Measurements from ENCODE around the gene CD82. TPM values are rescaled to one million over a fixed set of nuclear protein-coding genes. Genes with fewer than 3 reads are reported as not detected.

CD82 gene
- polyA plus RNA-seq, 1 of the 3 experiments (the other 2 are of a cell fraction), result 39.2 TPM

GRCh38 chr11:44516688-44517507 lies 48.6 kb upstream of the CD82 start:
- H3K9ac ChIP-seq, result no peak overlapping the region
- CTCF ChIA-PET, result interaction anchor here (0.8 to 1.5 kb wide), 3 partner anchors 100 to 230 kb away, joined by 3 to 5 read pairs (median 3); no protein-coding TSS in a partner anchor
- H3K9me3 ChIP-seq, result no peaks in the 10 kb centered on the region
- H3K4me1 ChIP-seq (ENCODE audit: control insufficient read depth in 1 of 2, insufficient read depth in 2 of 2, low read depth in 1 of 2, low read length in 1 of 2), result peaks cover 0 to 9% of the 10 kb centered on the region in 2 experiments; a peak in 1 of 4 replicates
- POLR2A ChIA-PET, result no interaction called here
- TF ChIP-seq FOXM1 (IDR thresholded peaks at IDR 0.05; ENCODE audit: low read depth) (no peak), FOSL2 (IDR thresholded peaks at IDR 0.05; ENCODE audit: borderline replicate concordance, low read depth) (no peak), MXI1 (IDR thresholded peaks at IDR 0.05; ENCODE audit: low read depth, low read length) (no peak), RAD21 (IDR thresholded peaks at IDR 0.05; ENCODE audit: low read length) (no peak), TCF12 (IDR thresholded peaks at IDR 0.05) (no peak), MEF2A (IDR thresholded peaks at IDR 0.05; ENCODE audit: borderline replicate concordance, low read depth) (no peak), FOXJ3 (CRISPR knock-in tag; IDR thresholded peaks at IDR 0.05) (no peak)
- TF ChIP-seq, protein P1, sequence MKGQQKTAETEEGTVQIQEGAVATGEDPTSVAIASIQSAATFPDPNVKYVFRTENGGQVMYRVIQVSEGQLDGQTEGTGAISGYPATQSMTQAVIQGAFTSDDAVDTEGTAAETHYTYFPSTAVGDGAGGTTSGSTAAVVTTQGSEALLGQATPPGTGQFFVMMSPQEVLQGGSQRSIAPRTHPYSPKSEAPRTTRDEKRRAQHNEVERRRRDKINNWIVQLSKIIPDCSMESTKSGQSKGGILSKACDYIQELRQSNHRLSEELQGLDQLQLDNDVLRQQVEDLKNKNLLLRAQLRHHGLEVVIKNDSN (IDR thresholded peaks at IDR 0.05; ENCODE audit: borderline replicate concordance, low read depth), result no peak
- TF ChIP-seq, protein P2, sequence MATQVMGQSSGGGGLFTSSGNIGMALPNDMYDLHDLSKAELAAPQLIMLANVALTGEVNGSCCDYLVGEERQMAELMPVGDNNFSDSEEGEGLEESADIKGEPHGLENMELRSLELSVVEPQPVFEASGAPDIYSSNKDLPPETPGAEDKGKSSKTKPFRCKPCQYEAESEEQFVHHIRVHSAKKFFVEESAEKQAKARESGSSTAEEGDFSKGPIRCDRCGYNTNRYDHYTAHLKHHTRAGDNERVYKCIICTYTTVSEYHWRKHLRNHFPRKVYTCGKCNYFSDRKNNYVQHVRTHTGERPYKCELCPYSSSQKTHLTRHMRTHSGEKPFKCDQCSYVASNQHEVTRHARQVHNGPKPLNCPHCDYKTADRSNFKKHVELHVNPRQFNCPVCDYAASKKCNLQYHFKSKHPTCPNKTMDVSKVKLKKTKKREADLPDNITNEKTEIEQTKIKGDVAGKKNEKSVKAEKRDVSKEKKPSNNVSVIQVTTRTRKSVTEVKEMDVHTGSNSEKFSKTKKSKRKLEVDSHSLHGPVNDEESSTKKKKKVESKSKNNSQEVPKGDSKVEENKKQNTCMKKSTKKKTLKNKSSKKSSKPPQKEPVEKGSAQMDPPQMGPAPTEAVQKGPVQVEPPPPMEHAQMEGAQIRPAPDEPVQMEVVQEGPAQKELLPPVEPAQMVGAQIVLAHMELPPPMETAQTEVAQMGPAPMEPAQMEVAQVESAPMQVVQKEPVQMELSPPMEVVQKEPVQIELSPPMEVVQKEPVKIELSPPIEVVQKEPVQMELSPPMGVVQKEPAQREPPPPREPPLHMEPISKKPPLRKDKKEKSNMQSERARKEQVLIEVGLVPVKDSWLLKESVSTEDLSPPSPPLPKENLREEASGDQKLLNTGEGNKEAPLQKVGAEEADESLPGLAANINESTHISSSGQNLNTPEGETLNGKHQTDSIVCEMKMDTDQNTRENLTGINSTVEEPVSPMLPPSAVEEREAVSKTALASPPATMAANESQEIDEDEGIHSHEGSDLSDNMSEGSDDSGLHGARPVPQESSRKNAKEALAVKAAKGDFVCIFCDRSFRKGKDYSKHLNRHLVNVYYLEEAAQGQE (IDR thresholded peaks at IDR 0.05; ENCODE audit: low read depth, low read length), result no peak
- TF ChIP-seq, protein P3, sequence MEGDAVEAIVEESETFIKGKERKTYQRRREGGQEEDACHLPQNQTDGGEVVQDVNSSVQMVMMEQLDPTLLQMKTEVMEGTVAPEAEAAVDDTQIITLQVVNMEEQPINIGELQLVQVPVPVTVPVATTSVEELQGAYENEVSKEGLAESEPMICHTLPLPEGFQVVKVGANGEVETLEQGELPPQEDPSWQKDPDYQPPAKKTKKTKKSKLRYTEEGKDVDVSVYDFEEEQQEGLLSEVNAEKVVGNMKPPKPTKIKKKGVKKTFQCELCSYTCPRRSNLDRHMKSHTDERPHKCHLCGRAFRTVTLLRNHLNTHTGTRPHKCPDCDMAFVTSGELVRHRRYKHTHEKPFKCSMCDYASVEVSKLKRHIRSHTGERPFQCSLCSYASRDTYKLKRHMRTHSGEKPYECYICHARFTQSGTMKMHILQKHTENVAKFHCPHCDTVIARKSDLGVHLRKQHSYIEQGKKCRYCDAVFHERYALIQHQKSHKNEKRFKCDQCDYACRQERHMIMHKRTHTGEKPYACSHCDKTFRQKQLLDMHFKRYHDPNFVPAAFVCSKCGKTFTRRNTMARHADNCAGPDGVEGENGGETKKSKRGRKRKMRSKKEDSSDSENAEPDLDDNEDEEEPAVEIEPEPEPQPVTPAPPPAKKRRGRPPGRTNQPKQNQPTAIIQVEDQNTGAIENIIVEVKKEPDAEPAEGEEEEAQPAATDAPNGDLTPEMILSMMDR (IDR thresholded peaks at IDR 0.05), result no peak
- H3K27ac ChIP-seq (ENCODE audit: low read depth in 2 of 2, low read length in 1 of 2), result no peak overlapping the region
- H3K4me3 ChIP-seq (ENCODE audit: low read depth in 2 of 2, low read length in 1 of 2), result no peak overlapping the region
- no peaks in the 10 kb centered on the region for H3F3A ChIP-seq (replicated peaks; ENCODE audit: insufficient read depth)
- H3K27me3 ChIP-seq (ENCODE audit: insufficient read depth), result no peaks in the 10 kb centered on the region; the same call in 1 of the 2 replicates
- WGBS (ENCODE audit: low lambda C conversion rate), result 12% methylated on average over 5 of the region's 5 CpGs
- no peaks in the 10 kb centered on the region for H3K9me2 ChIP-seq
- no peak overlapping the region for H2AFZ ChIP-seq (ENCODE audit: low read depth)
- no peaks in the 10 kb centered on the region for H4K20me1 ChIP-seq (ENCODE audit: insufficient read depth)
- no peaks in the 10 kb centered on the region for H3K36me3 ChIP-seq (replicated peaks in 1 of 2; ENCODE audit: control insufficient read depth in 1 of 2, insufficient read depth in 2 of 2, low read length in 1 of 2)
- H3K4me2 ChIP-seq, result no peak overlapping the region
- peak; percentile 77 for DNase-seq
- H3K79me2 ChIP-seq (ENCODE audit: insufficient read depth), result no peaks in the 10 kb centered on the region
